GM18505 (cell line): ENCODE data around the gene NCOA7.
A peak's percentile ranks its signal among the peaks of the same experiment; 100 is the strongest.
"Not testable (repeated sequence)": the region's sequence is repeated elsewhere in the genome, so short reads cannot be mapped to it uniquely, and the experiment has no call there.

ENCODE experiments used
- ATAC-seq: cut with Tn5 transposase; IDR thresholded peaks from one replicate; pipeline ENCODE4 v1.9.1; 2021; ENCODE audit not compliant: unreplicated experiment
- POLR2A ChIP-seq: IDR thresholded peaks from 4 replicates; pipeline ENCODE4 v1.6.1; 2011; ENCODE audit warnings: borderline replicate concordance; ENCODE audit not compliant: insufficient read depth, insufficient read length; ENCODE audit errors: extremely low read depth

Gene NCOA7

GRCh38 chr6:125918230-125918629 lies 127.5 kb downstream of the NCOA7 start:
- TF ChIP-seq POLR2A = no peak

GRCh38 chr6:125918681-125919566 lies 128.2 kb downstream of the NCOA7 start:
- TF ChIP-seq POLR2A = peak; percentile 57
- ATAC-seq = peak; percentile 96

More at GRCh38 chr6:125918230-125918629, 127.5 kb downstream of the NCOA7 start:
- no peak for ATAC-seq

- no peak for TF ChIP-seq POLR2A
- ATAC-seq = no peak
These were observed 128.9 kb downstream of the NCOA7 start for GRCh38 chr6:125919618-125920017.

- no peak for ATAC-seq
- TF ChIP-seq POLR2A = no peak
These were observed 131.6 kb downstream of the NCOA7 start for GRCh38 chr6:125922322-125922860.

DNA sequence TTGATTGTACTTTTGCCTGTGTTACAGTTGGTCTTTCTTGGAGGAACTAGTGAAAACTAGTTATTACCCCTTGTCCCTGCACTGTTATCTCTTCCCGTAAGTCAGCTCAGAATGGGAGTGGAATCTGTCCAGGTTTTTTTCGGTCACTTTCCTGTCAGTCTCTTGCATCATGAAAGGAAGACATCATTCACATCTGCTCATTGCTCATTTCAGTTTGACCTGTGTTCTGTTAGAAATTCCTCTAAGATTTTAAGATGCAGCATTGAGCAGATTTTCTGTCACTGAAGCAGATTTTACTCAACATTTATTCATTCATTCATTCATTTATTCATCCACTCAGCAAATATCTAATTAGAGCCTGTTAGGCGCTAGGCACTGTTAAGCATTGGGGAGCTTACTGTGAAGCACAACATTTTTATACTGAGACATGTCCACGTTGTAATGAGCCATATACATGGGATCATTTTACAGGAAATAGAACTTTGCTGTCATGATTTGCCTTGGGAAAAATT lies 132.7 kb downstream of the NCOA7 start:
- no peak for ATAC-seq
- TF ChIP-seq POLR2A = no peak

GRCh38 chr6:125924169-125924568 lies 133.4 kb downstream of the NCOA7 start:
- no peak for TF ChIP-seq POLR2A
- ATAC-seq = no peak

DNA sequence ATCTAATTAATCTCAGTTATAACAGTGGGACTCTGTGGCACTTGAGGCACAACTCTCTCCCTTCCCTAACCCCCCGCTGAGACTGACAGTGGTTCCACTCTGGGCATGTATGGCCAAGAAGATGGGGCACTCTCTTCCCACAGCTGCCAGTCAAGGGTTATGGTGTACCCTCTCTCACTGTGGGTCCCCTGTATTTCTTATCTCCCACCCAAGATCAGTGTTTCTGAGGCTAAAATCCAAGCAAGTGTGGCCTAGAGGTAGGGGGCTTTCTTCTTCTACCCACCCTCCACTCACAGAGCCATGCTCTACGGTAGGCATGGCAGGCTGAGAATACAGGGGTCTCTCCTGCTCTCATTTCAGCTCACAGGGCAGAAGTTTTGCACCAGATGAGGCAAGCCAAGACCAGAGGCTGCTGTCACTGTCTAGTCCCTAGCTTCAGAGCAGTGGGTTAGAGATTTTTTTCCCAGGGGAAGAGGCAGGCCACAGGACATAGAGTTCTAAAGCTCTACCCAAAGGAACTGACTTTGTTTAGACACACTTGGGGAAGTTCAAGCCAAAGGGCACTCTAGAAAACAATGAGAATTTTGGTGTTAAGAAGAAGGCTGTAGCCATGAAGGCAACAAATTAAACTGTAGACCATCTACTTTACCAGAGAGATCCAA lies 134.1 kb downstream of the NCOA7 start:
- ATAC-seq = no peak
- TF ChIP-seq POLR2A = no peak

DNA sequence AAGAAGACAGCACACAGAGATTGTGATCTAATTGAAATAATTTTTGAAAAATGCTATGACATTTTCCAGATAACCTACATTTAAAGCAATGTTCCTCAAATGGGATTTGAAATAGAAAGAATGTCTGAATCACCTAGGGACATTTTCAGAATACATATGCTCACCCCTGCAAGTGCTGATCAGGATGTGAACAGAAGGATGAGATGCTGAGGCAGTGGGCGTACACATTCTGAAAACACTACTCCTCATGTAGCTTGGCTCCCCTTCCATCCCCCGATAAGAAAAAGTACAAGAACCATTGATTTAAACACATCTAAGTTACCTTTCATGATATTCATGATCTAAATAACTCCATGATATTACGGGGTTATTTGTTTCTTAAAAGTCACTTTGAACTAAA lies 136.0 kb downstream of the NCOA7 start:
- no peak for TF ChIP-seq POLR2A
- ATAC-seq = no peak

GRCh38 chr6:125927761-125928160 lies 137.0 kb downstream of the NCOA7 start:
- no peak for ATAC-seq
- TF ChIP-seq POLR2A = no peak

DNA sequence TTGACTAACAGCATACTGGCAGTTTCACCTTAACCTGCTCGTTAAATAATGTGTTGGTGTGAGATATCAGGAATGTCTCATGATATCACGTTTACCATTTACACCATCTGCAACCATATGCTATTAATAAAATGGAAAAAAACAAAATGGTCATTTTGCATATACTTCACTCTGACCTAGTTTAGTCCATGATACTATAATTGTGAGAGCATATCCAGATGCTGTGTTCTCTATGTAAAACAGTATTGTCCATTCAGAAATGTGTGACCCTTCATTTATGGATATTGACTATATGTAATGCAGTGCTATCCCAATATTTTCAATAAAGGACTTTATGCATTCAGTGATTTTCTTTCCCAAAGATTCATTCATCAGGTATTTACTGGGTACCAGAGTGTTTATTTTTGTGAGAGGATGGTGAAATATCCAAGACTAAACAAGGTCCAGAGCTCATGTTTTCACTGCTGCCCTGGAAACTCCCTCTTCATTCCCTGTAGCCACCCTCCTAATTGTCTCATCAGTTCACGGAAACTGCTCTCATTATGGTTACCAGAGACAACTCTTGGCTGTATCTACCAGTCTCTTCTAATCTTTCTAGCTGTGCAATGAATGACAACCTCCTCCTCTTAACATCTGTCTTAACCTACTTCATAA lies 140.1 kb downstream of the NCOA7 start:
- no peak for TF ChIP-seq POLR2A
- no peak for ATAC-seq

GRCh38 chr6:125931733-125932450 lies 141.1 kb downstream of the NCOA7 start:
- no peak for TF ChIP-seq POLR2A
- peak; percentile 66 for ATAC-seq

- TF ChIP-seq POLR2A = no peak
- peak; percentile 17 for ATAC-seq
These were observed 141.7 kb downstream of the NCOA7 start for GRCh38 chr6:125932451-125932795.

DNA sequence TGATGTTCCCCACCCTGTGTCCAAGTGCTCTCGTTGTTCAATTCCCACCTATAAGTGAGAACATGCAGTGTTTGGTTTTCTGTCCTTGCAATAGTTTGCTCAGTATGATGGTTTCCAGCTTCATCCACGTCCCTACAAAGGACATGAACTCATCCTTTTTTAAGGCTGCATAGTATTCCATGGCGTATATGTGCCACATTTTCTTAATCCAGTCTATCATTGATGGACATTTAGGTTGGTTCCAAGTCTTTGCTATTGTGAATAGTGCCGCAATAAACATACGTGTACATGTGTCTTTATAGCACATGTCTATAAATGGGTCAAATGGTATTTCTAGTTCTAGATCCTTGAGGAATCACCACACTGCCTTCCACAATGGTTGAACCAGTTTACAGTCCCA lies 144.8 kb downstream of the NCOA7 start:
- not testable (repeated sequence) for ATAC-seq

DNA sequence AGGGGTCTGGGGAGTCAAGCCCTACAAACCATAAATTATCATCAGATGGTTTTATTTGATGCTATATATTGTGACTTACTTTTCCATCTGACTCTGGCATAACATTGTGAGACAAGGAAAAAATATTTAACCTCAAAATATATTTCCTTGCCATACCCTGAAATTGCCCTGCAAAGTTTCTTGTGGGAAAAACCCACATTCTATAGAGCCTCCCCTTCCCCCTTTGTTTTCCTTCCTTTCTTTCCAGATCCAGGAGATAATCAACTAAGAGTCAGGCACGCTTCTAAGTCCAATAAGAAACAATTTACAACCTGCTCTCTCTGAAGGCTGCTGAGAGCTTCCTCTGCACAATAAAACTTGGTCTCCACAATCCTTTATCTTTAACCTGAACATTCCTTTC lies 148.3 kb downstream of the NCOA7 start:
- ATAC-seq = no peak

More for the DNA sequence above, 148.3 kb downstream of the NCOA7 start:
- TF ChIP-seq POLR2A = no peak
